Activated CD4-positive, alpha-beta T cell treated with anti-CD3 and anti-CD28 coated beads, Interleukin-10, Interleukin-2, amounts not matched to agents 100 ng/mL and 50 ng/mL, durations not matched to agents 16 hours and 8 hours (primary cell): Measurements from ENCODE around the gene BHLHE41.

Experiments used
- DNase-seq: peaks from one replicate; pipeline ENCODE4 v3.0.0-alpha.2; 2020

Gene BHLHE41

GRCh38 chr12:26133521-26133920, 8.7 kb upstream of the BHLHE41 start:
- DNase-seq, result no peak

- DNase-seq, result no peak
These were observed 8.0 kb upstream of the BHLHE41 start for GRCh38 chr12:26132866-26133265.

- no peak for DNase-seq
These were observed 7.1 kb upstream of the BHLHE41 start for GRCh38 chr12:26131936-26132335.

GRCh38 chr12:26130728-26131127, 5.9 kb upstream of the BHLHE41 start:
- no peak for DNase-seq

GRCh38 chr12:26128168-26128567, 3.3 kb upstream of the BHLHE41 start:
- no peak for DNase-seq

- DNase-seq, result no peak
These were observed 2.6 kb upstream of the BHLHE41 start for GRCh38 chr12:26127404-26127803.

- DNase-seq, result peak; percentile 47
These were observed 1.8 kb upstream of the BHLHE41 start for GRCh38 chr12:26126340-26127284.

- DNase-seq, result peak; percentile 44
These were observed 833 bp upstream of the BHLHE41 start for GRCh38 chr12:26125400-26126339.

- DNase-seq, result no peak
These were observed 1.3 kb downstream of the BHLHE41 start for GRCh38 chr12:26123482-26123980.

GRCh38 chr12:26122681-26123481, 2.0 kb downstream of the BHLHE41 start:
- peak; percentile 27 for DNase-seq

- DNase-seq, result peak; percentile 29
These were observed 2.7 kb downstream of the BHLHE41 start for GRCh38 chr12:26122061-26122680.

GRCh38 chr12:26121323-26122060, 3.3 kb downstream of the BHLHE41 start:
- no peak for DNase-seq

GRCh38 chr12:26120561-26121274, 4.1 kb downstream of the BHLHE41 start:
- DNase-seq, result no peak

GRCh38 chr12:26119391-26119989, 5.3 kb downstream of the BHLHE41 start:
- DNase-seq, result peak; percentile 25

GRCh38 chr12:26118308-26118707, 6.5 kb downstream of the BHLHE41 start:
- no peak for DNase-seq

- no peak for DNase-seq
These were observed 7.8 kb downstream of the BHLHE41 start for GRCh38 chr12:26116829-26117715.

GRCh38 chr12:26114720-26115401, 10.0 kb downstream of the BHLHE41 start:
- no peak for DNase-seq
